Ishikawa (cell line): Measurements from ENCODE around the gene WDR54.

Experiments
- CEBPB ChIP-seq: IDR thresholded peaks from 2 replicates; pipeline ENCODE4 v1.6.1; 2012
- CREB1 ChIP-seq: IDR thresholded peaks from 2 replicates; pipeline ENCODE4 v1.6.1; 2012; ENCODE audit warnings: low read depth
- EP300 ChIP-seq: IDR thresholded peaks from 2 replicates; pipeline ENCODE4 v1.6.1; 2012; ENCODE audit warnings: borderline replicate concordance
- FOXM1 ChIP-seq: IDR thresholded peaks from 2 replicates; pipeline ENCODE4 v1.6.1; 2012; ENCODE audit warnings: low read depth, borderline replicate concordance
- RAD21 ChIP-seq: IDR thresholded peaks from 2 replicates; pipeline ENCODE4 v1.6.1; 2012; ENCODE audit warnings: low read depth
- REST ChIP-seq: IDR thresholded peaks from 2 replicates; pipeline ENCODE4 v1.6.1; 2012; ENCODE audit warnings: low read depth, mild to moderate bottlenecking
- TAF1 ChIP-seq: IDR thresholded peaks from 2 replicates; pipeline ENCODE4 v1.6.1; 2012; ENCODE audit warnings: low read depth, mild to moderate bottlenecking
- YY1 ChIP-seq: IDR thresholded peaks from 2 replicates; pipeline ENCODE4 v1.6.1; 2012; ENCODE audit warnings: low read depth
- ZBTB7A ChIP-seq: IDR thresholded peaks from 2 replicates; pipeline ENCODE4 v1.6.1; 2012; ENCODE audit warnings: low read depth

- no peak for TF ChIP-seq FOXM1
- TF ChIP-seq EP300: no peak
- TF ChIP-seq ZBTB7A: no peak
- no peak for TF ChIP-seq YY1
- no peak for TF ChIP-seq TAF1
- no peak for TF ChIP-seq RAD21
- no peak for TF ChIP-seq CREB1
- no peak for TF ChIP-seq REST
- TF ChIP-seq CEBPB: no peak
Observed at GRCh38 chr2:74424139-74424992, 2.8 kb downstream of the WDR54 start.
